ENCODE measurements around the gene TRPV6. TPM values are rescaled to one million over a fixed set of nuclear protein-coding genes. Genes with fewer than 3 reads are reported as not detected.
A peak's percentile ranks its signal among the peaks of the same experiment; 100 is the strongest.

TRPV6 gene
- total RNA-seq, 2 experiments from 2014 or later, result not detected

DNA sequence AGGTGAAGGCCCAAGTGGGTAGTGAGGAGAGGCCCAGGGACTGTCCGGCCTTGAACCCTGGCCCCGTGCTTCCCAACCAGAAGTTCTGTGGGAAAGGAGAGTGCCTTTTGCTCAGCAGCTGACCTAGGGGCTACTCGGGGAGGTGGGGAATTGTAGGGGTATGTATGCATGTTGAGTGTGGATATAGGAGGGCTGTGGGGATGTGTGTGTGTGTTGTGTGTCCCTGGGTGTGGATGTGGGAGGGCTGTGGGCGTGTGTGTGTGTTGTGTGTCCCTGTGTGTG lies 18.5 kb downstream of the TRPV6 start:
- ATAC-seq, result no peak
- POLR2A ChIA-PET, result no interaction called here
- no peak for DNase-seq
- Mint-ChIP-seq H3K4me1 (no peaks in the 10 kb centered on the region), H3K36me3 (ENCODE audit: low read depth) (peaks cover 12% of the 10 kb centered on the region), H3K27ac (no peak overlapping the region), H3K9me3 (ENCODE audit: low read depth) (no peaks in the 10 kb centered on the region), H3K27me3 (no peaks in the 10 kb centered on the region), H3K4me3 (no peak overlapping the region)
- intact Hi-C loops (cut with DNase I, micrococcal nuclease), result loop anchor here in 1 of 2 experiments (5.0 kb wide), 1 partner anchor 235 kb away; no protein-coding TSS in a partner anchor
- CTCF ChIA-PET, result interaction anchor here (0.6 to 1.5 kb wide), 2 partner anchors 235 to 365 kb away, joined by 3 read pairs; no protein-coding TSS in a partner anchor

DNA sequence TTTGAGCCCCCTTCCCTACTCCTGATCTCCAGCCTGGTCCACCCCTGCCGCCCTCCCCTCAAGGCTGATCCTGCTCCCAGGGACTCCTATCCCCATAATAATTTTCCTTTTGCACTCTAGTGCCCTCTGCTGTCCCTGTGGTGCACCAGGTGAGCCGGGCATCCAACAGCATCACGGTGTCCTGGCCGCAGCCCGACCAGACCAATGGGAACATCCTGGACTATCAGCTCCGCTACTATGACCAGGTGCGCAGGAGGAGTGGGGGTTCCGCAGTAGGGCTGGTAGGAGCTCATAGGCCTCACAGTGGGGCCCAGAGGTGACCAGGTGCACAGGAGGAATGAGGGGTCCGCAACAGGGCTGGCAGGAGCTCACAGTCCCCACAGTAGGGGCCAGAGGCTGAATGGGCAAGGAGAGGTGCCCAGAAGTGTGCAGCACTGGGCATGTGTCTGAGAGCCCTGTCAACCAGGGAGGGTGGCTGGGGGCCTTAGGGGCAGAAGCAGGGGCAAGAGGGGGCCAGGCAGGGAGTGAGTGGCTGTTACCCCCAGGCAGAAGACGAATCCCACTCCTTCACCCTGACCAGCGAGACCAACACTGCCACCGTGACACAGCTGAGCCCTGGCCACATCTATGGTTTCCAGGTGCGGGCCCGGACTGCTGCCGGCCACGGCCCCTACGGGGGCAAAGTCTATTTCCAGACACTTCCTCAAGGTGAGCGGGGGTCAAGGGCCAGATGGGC lies 19.0 kb downstream of the TRPV6 start:
- ChIA-PET CTCF (interaction anchor here (0.6 to 2.6 kb wide), 4 partner anchors 11 to 563 kb away, joined by 3 to 8 read pairs (median 3); no protein-coding TSS in a partner anchor), POLR2A (no interaction called here)
- intact Hi-C loops (cut with DNase I, micrococcal nuclease), result loop anchor here in 1 of 2 experiments (5.0 kb wide), 1 partner anchor 234 kb away; no protein-coding TSS in a partner anchor
- peak; percentile 41 for DNase-seq
- H3K4me3 Mint-ChIP-seq, result no peak overlapping the region
- ATAC-seq, result peak; percentile 47
- H3K27ac Mint-ChIP-seq, result no peak overlapping the region
- no peaks in the 10 kb centered on the region for H3K27me3 Mint-ChIP-seq
- peaks cover 12% of the 10 kb centered on the region for H3K36me3 Mint-ChIP-seq (ENCODE audit: low read depth)
- no peaks in the 10 kb centered on the region for H3K4me1 Mint-ChIP-seq
- H3K9me3 Mint-ChIP-seq (ENCODE audit: low read depth), result no peaks in the 10 kb centered on the region

GRCh38 chr7:142865766-142866165 lies 19.8 kb downstream of the TRPV6 start:
- peaks cover 12% of the 10 kb centered on the region for H3K36me3 Mint-ChIP-seq (ENCODE audit: low read depth)
- no peaks in the 10 kb centered on the region for H3K4me1 Mint-ChIP-seq
- H3K27me3 Mint-ChIP-seq, result no peaks in the 10 kb centered on the region
- no peaks in the 10 kb centered on the region for H3K9me3 Mint-ChIP-seq (ENCODE audit: low read depth)
- CTCF ChIA-PET, result interaction anchor here (0.7 to 2.6 kb wide), 5 partner anchors 10 to 572 kb away, joined by 3 to 8 read pairs (median 3); no protein-coding TSS in a partner anchor
- POLR2A ChIA-PET, result no interaction called here
- ATAC-seq (no peak), DNase-seq (no peak)
- intact Hi-C loops (cut with DNase I, micrococcal nuclease), result loop anchor here in 1 of 2 experiments (5.0 kb wide), 1 partner anchor 233 kb away; no protein-coding TSS in a partner anchor
- no peak overlapping the region for H3K27ac Mint-ChIP-seq
- no peak overlapping the region for H3K4me3 Mint-ChIP-seq

DNA sequence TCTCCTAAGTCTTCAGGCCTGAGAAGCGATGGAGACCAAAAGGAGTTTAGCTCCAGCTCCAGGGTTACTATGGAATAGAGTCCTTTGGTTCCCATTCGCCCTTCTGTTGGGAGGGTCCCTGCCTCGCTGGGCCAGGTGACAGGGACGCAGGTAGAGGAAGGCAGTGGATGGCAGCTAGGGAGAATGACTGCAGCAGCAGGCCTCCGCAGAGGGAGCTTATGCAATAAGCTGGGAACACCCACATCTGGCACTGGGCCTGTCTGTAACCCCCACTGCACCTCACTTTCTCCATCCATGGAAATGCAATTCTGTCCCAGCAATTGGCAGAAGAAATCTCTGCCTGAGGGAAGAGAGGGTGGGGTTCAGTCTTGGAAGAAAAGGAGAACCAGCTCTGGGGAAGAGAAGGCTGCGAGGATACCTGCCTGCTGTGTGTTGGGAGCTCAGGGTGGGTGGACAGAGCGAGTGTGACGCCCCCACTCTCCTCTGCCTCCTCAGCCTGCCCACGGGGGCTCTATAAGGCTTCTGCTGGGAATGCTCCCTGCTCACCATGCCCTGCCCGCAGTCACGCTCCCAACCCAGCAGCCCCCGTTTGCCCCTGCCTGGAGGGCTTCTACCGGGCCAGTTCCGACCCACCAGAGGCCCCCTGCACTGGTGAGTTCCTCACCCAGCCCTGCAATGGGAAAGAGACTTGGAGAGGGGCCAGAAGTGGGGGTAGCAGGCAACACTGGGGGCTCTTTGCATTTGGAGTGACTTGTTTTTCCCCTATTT lies 20.4 kb downstream of the TRPV6 start:
- POLR2A ChIA-PET, result no interaction called here
- Mint-ChIP-seq H3K9me3 (ENCODE audit: low read depth) (no peaks in the 10 kb centered on the region), H3K4me3 (no peak overlapping the region), H3K36me3 (ENCODE audit: low read depth) (peaks cover 12% of the 10 kb centered on the region), H3K4me1 (no peaks in the 10 kb centered on the region), H3K27me3 (no peaks in the 10 kb centered on the region), H3K27ac (no peak overlapping the region)
- intact Hi-C loops (cut with DNase I, micrococcal nuclease), result loop anchor here in 1 of 2 experiments (5.0 kb wide), 1 partner anchor 233 kb away; no protein-coding TSS in a partner anchor
- DNase-seq (no peak), ATAC-seq (no peak)
- CTCF ChIA-PET, result interaction anchor here (0.6 to 2.6 kb wide), 7 partner anchors 9 to 573 kb away, joined by 3 to 8 read pairs (median 3); no protein-coding TSS in a partner anchor

DNA sequence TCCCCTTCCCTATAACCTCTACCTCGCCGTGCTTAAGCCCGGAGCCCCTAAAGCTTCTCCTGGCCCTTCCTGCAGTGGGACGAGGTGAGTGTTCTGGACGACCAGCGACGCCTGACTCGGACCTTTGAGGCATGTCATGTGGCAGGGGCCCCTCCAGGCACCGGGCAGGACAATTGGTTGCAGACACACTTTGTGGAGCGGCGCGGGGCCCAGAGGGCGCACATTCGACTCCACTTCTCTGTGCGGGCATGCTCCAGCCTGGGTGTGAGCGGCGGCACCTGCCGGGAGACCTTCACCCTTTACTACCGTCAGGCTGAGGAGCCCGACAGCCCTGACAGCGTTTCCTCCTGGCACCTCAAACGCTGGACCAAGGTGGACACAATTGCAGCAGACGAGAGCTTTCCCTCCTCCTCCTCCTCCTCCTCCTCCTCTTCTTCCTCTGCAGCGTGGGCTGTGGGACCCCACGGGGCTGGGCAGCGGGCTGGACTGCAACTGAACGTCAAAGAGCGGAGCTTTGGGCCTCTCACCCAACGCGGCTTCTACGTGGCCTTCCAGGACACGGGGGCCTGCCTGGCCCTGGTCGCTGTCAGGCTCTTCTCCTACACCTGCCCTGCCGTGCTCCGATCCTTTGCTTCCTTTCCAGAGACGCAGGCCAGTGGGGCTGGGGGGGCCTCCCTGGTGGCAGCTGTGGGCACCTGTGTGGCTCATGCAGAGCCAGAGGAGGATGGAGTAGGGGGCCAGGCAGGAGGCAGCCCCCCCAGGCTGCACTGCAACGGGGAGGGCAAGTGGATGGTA lies 21.5 kb downstream of the TRPV6 start:
- ATAC-seq, result no peak
- POLR2A ChIA-PET, result no interaction called here
- Mint-ChIP-seq H3K27me3 (no peaks in the 10 kb centered on the region), H3K9me3 (ENCODE audit: low read depth) (no peaks in the 10 kb centered on the region), H3K27ac (no peak overlapping the region), H3K4me1 (peaks cover 1% of the 10 kb centered on the region), H3K4me3 (no peak overlapping the region), H3K36me3 (ENCODE audit: low read depth) (peaks cover 5% of the 10 kb centered on the region)
- CTCF ChIA-PET, result interaction anchor here (0.7 to 2.6 kb wide), 4 partner anchors 8 to 1249 kb away, joined by 3 to 8 read pairs (median 4); no protein-coding TSS in a partner anchor
- no peak for DNase-seq
- intact Hi-C loops (cut with DNase I, micrococcal nuclease), result no loop called here

- intact Hi-C loops (cut with DNase I, micrococcal nuclease), result no loop called here
- no peak for ATAC-seq
- DNase-seq, result no peak
- no peak overlapping the region for H3K27ac Mint-ChIP-seq
- ChIA-PET POLR2A (interaction anchor here (0.6 kb wide), 1 partner anchor 215 kb away, joined by 4 read pairs; no protein-coding TSS in a partner anchor), CTCF (interaction anchor here (0.6 to 7.8 kb wide), 6 partner anchors 9 to 365 kb away, joined by 3 to 42 read pairs (median 5); no protein-coding TSS in a partner anchor)
- H3K27me3 Mint-ChIP-seq, result no peaks in the 10 kb centered on the region
- H3K9me3 Mint-ChIP-seq (ENCODE audit: low read depth), result no peaks in the 10 kb centered on the region
- peaks cover 5% of the 10 kb centered on the region for H3K36me3 Mint-ChIP-seq (ENCODE audit: low read depth)
- no peak overlapping the region for H3K4me3 Mint-ChIP-seq
- H3K4me1 Mint-ChIP-seq, result peaks cover 4% of the 10 kb centered on the region
Observed at GRCh38 chr7:142862786-142863400, 22.7 kb downstream of the TRPV6 start.

- intact Hi-C loops (cut with DNase I, micrococcal nuclease), result no loop called here
- Mint-ChIP-seq H3K36me3 (ENCODE audit: low read depth) (peaks cover 5% of the 10 kb centered on the region), H3K27me3 (no peaks in the 10 kb centered on the region), H3K4me3 (no peak overlapping the region), H3K27ac (no peak overlapping the region), H3K4me1 (peaks cover 7% of the 10 kb centered on the region), H3K9me3 (ENCODE audit: low read depth) (no peaks in the 10 kb centered on the region)
- ChIA-PET POLR2A (no interaction called here), CTCF (interaction anchor here (0.9 to 7.8 kb wide), 5 partner anchors 8 to 51 kb away, joined by 3 to 42 read pairs (median 5); no protein-coding TSS in a partner anchor)
- no peak for DNase-seq
- ATAC-seq, result no peak
Observed at GRCh38 chr7:142862351-142862750, 23.2 kb downstream of the TRPV6 start.

GRCh38 chr7:142860968-142861367 lies 24.6 kb downstream of the TRPV6 start:
- POLR2A ChIA-PET, result no interaction called here
- DNase-seq, result no peak
- H3K4me1 Mint-ChIP-seq, result peaks cover 17% of the 10 kb centered on the region
- H3K4me3 Mint-ChIP-seq, result no peak overlapping the region
- H3K36me3 Mint-ChIP-seq (ENCODE audit: low read depth), result peaks cover 5% of the 10 kb centered on the region
- intact Hi-C loops (cut with DNase I, micrococcal nuclease), result no loop called here
- no peak overlapping the region for H3K27ac Mint-ChIP-seq
- H3K27me3 Mint-ChIP-seq, result no peaks in the 10 kb centered on the region
- H3K9me3 Mint-ChIP-seq (ENCODE audit: low read depth), result no peaks in the 10 kb centered on the region
- CTCF ChIA-PET, result interaction anchor here (0.6 to 7.8 kb wide), 9 partner anchors 9 to 1782 kb away, joined by 3 to 42 read pairs (median 4); no protein-coding TSS in a partner anchor
- no peak for ATAC-seq

GRCh38 chr7:142859829-142860228 lies 25.7 kb downstream of the TRPV6 start:
- Mint-ChIP-seq H3K36me3 (ENCODE audit: low read depth) (peaks cover 5% of the 10 kb centered on the region), H3K9me3 (ENCODE audit: low read depth) (no peaks in the 10 kb centered on the region), H3K27me3 (no peaks in the 10 kb centered on the region), H3K4me1 (peaks cover 23% of the 10 kb centered on the region), H3K27ac (no peak overlapping the region), H3K4me3 (no peak overlapping the region)
- POLR2A ChIA-PET, result interaction anchor here (0.6 kb wide), 1 partner anchor 251 kb away, joined by 4 read pairs; no protein-coding TSS in a partner anchor
- DNase-seq, result no peak
- no peak for ATAC-seq
- CTCF ChIA-PET, result interaction anchor here (1.0 to 7.8 kb wide), 7 partner anchors 8 to 355 kb away, joined by 3 to 42 read pairs (median 4); no protein-coding TSS in a partner anchor
- intact Hi-C loops (cut with DNase I, micrococcal nuclease), result loop anchor here in 1 of 2 experiments (10.0 kb wide), 1 partner anchor 885 kb away; the partner anchor contains the start of gene TAS2R38

DNA sequence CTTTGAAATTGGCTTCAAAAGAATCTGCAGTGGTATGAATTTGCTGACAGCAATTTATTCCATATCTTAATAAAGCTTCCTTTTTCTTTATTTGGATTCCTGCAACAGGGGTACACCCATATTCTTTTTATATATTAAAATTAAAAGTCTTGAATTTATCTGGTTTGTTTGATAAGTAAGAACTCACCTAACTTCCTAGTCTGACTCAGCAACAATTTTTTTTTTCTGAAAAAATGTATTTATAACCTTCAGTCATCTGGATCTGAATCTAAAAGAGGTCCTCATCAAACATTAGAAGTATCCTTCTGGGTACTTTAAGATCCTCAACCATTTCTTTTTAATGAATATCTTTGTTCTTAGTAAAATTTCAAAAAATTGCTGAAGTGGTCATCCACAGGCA lies 26.1 kb downstream of the TRPV6 start:
- ATAC-seq (no peak), DNase-seq (no peak)
- intact Hi-C loops (cut with DNase I, micrococcal nuclease), result loop anchor here in 1 of 2 experiments (10.0 kb wide), 1 partner anchor 885 kb away; the partner anchor contains the start of gene TAS2R38
- ChIA-PET POLR2A (interaction anchor here (0.6 kb wide), 1 partner anchor 250 kb away, joined by 4 read pairs; no protein-coding TSS in a partner anchor), CTCF (interaction anchor here (1.1 to 7.8 kb wide), 4 partner anchors 14 to 356 kb away, joined by 3 to 42 read pairs (median 5); no protein-coding TSS in a partner anchor)
- Mint-ChIP-seq H3K4me1 (peaks cover 23% of the 10 kb centered on the region), H3K9me3 (ENCODE audit: low read depth) (no peaks in the 10 kb centered on the region), H3K27me3 (no peaks in the 10 kb centered on the region), H3K36me3 (ENCODE audit: low read depth) (peaks cover 5% of the 10 kb centered on the region), H3K27ac (no peak overlapping the region), H3K4me3 (no peak overlapping the region)
